Dedifferentiated amniotic fluid mesenchymal stem cell (primary cell): ENCODE data around the gene VGLL4.

Experiments used
- DNase-seq: peaks from one replicate; pipeline ENCODE4 v3.0.0-alpha.2; 2016; ENCODE audit errors: extremely low spot score

The VGLL4 gene

GRCh38 chr3:11653298-11654055 lies 9.8 kb upstream of the VGLL4 start:
- DNase-seq: no peak

- peak; percentile 72 for DNase-seq
Measured at GRCh38 chr3:11651900-11652299, 8.2 kb upstream of the VGLL4 start.

GRCh38 chr3:11651477-11651876 lies 7.8 kb upstream of the VGLL4 start:
- DNase-seq: no peak

- DNase-seq: no peak
Measured at GRCh38 chr3:11650391-11650790, 6.7 kb upstream of the VGLL4 start.

- DNase-seq: no peak
Measured at GRCh38 chr3:11648735-11649134, 5.0 kb upstream of the VGLL4 start.

- peak; percentile 34 for DNase-seq
Measured at GRCh38 chr3:11643201-11643603, 513 bp downstream of the VGLL4 start.

- DNase-seq: peak; percentile 58
Measured at GRCh38 chr3:11642431-11643191, 1.1 kb downstream of the VGLL4 start.

- DNase-seq: peak; percentile 66
Measured at GRCh38 chr3:11641683-11642430, 1.9 kb downstream of the VGLL4 start.

GRCh38 chr3:11641316-11641682 lies 2.4 kb downstream of the VGLL4 start:
- DNase-seq: no peak

GRCh38 chr3:11640009-11640673 lies 3.6 kb downstream of the VGLL4 start:
- no peak for DNase-seq

- DNase-seq: no peak
Measured at GRCh38 chr3:11638495-11639358, 5.0 kb downstream of the VGLL4 start.

GRCh38 chr3:11637901-11638458 lies 5.7 kb downstream of the VGLL4 start:
- peak; percentile 58 for DNase-seq

- no peak for DNase-seq
Measured at GRCh38 chr3:11636394-11636770, 7.3 kb downstream of the VGLL4 start.

GRCh38 chr3:11635680-11636393 lies 7.9 kb downstream of the VGLL4 start:
- DNase-seq: no peak

GRCh38 chr3:11634974-11635612 lies 8.6 kb downstream of the VGLL4 start:
- no peak for DNase-seq

GRCh38 chr3:11634081-11634635 lies 9.6 kb downstream of the VGLL4 start:
- DNase-seq: no peak

- no peak for DNase-seq
Measured at GRCh38 chr3:11632966-11633365, 10.7 kb downstream of the VGLL4 start.

GRCh38 chr3:11632564-11632963 lies 11.2 kb downstream of the VGLL4 start:
- no peak for DNase-seq

- no peak for DNase-seq
Measured at GRCh38 chr3:11631820-11632219, 11.9 kb downstream of the VGLL4 start.
